GM13977 (cell line): Measurements from ENCODE around the gene EIF4G3.

Experiments used
- DNase-seq: peaks from one replicate; pipeline ENCODE4 v3.0.0; 2012; ENCODE audit warnings: low spot score
- CTCF ChIP-seq: IDR thresholded peaks from 2 replicates; pipeline ENCODE4 v1.5.1; 2012; ENCODE audit warnings: mild to moderate bottlenecking, control low read depth; ENCODE audit not compliant: insufficient read depth; ENCODE audit errors: extremely low read depth, missing control alignments
- in situ Hi-C: fragments of 300-500 bp; cut with MboI; formaldehyde crosslinking; loops from one replicate; pipeline ENCODE4 v1.12.0; 2022; ENCODE audit warnings: low sequenced_read_pairs, low pct_unique_long_range_greater_than_20kb, mixed read lengths, inconsistent platforms; ENCODE audit not compliant: unreplicated experiment

The EIF4G3 gene

GRCh38 chr1:20958430-20958829, 218.3 kb downstream of the EIF4G3 start:
- in situ Hi-C loops: no loop called here
- no peak for TF ChIP-seq CTCF
- DNase-seq: no peak

GRCh38 chr1:20956272-20956671, 220.4 kb downstream of the EIF4G3 start:
- TF ChIP-seq CTCF: no peak
- DNase-seq: no peak
- in situ Hi-C loops: no loop called here

GRCh38 chr1:20950679-20951078, 226.0 kb downstream of the EIF4G3 start:
- in situ Hi-C loops: no loop called here
- TF ChIP-seq CTCF: no peak
- no peak for DNase-seq

- in situ Hi-C loops: no loop called here
- DNase-seq: no peak
- TF ChIP-seq CTCF: no peak
Measured at GRCh38 chr1:20949871-20950590, 226.7 kb downstream of the EIF4G3 start.

GRCh38 chr1:20948101-20948500, 228.6 kb downstream of the EIF4G3 start:
- no peak for DNase-seq
- no peak for TF ChIP-seq CTCF
- in situ Hi-C loops: no loop called here

- in situ Hi-C loops: no loop called here
- DNase-seq: no peak
- TF ChIP-seq CTCF: no peak
Measured at GRCh38 chr1:20947409-20947808, 229.3 kb downstream of the EIF4G3 start.
